KMS-11 (cell line): ENCODE measurements around the gene ATP13A5.

Experiments
- H2AFZ ChIP-seq: fragments of 200-600 bp; sonication (generic); 2 replicates; pipeline ENCODE4 v1.6.1; 2016; ENCODE audit warnings: antibody characterized with exemption, mixed run types, low read depth
- H3K27ac ChIP-seq: fragments of 200-600 bp; sonication (generic); 2 replicates; pipeline ENCODE4 v1.6.1; 2016; ENCODE audit warnings: mild to moderate bottlenecking, mixed run types
- H3K27me3 ChIP-seq: fragments of 200-600 bp; sonication (generic); 2 replicates; pipeline ENCODE4 v1.6.1; 2017; ENCODE audit warnings: mild to moderate bottlenecking, low read depth, mixed run types, moderate library complexity; ENCODE audit not compliant: insufficient read depth
- H3K36me3 ChIP-seq: fragments of 200-600 bp; sonication (generic); 2 replicates; pipeline ENCODE4 v1.6.1; 2017; ENCODE audit warnings: mild to moderate bottlenecking, mixed run types; ENCODE audit not compliant: insufficient read depth
- H3K4me1 ChIP-seq: fragments of 200-600 bp; sonication (generic); 2 replicates; pipeline ENCODE4 v1.6.1; 2016; ENCODE audit warnings: mild to moderate bottlenecking, low read depth, mixed run types; ENCODE audit not compliant: poor library complexity, severe bottlenecking
- H3K4me2 ChIP-seq: fragments of 200-600 bp; sonication (generic); 2 replicates; pipeline ENCODE4 v1.7.0; 2016; ENCODE audit warnings: mild to moderate bottlenecking, mixed run types
- H3K4me3 ChIP-seq: fragments of 200-600 bp; sonication (generic); IDR thresholded peaks from 2 replicates; pipeline ENCODE4 v1.6.1; 2017; ENCODE audit warnings: low read depth, low read length, mixed read lengths; ENCODE audit not compliant: insufficient read depth
- H3K79me2 ChIP-seq: fragments of 200-600 bp; sonication (generic); 2 replicates; pipeline ENCODE4 v1.6.1; 2016; ENCODE audit warnings: low read depth, mixed run types; ENCODE audit not compliant: insufficient read depth
- H3K9ac ChIP-seq: fragments of 200-600 bp; sonication (generic); 2 replicates; pipeline ENCODE4 v1.6.1; 2016; ENCODE audit warnings: mild to moderate bottlenecking, mixed run types
- H4K20me1 ChIP-seq: fragments of 200-600 bp; sonication (generic); 2 replicates; pipeline ENCODE4 v1.6.1; 2016; ENCODE audit warnings: mild to moderate bottlenecking, mixed run types; ENCODE audit not compliant: insufficient read depth
- TF ChIP-seq, protein P1 (sequence below): fragments of 200-600 bp; sonication (generic); conservative IDR thresholded peaks from 2 replicates; pipeline ENCODE4 v1.6.1; 2017; ENCODE audit warnings: low read depth, mild to moderate bottlenecking, antibody characterized with exemption, low read length, moderate library complexity, mixed read lengths

ATP13A5 gene

DNA sequence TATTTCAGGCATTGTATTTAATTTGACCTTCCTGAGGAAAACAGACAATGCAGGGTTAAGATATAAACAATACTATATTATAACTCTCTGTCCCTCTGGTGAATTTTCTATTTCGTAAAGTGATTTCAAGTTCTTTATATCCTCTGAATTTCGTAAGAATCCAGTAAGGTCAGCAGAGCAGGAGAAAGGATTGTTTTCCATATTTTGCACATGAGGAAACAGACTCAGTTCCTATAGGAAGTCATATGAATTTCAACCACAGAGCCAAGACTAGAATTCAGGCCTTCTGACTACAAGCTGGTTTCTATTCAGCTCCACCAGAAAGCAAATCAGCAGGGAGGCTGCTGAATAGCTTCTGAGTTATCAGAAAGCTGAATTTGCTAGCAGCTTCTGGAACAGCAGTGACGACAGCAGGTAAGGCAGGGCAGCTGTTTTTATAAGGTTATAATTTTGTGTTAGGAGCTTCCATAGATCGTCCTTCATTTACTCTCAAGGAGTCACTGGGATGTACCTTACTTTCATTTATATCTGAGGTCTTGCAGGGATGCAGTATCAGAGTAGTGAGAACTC, 148.6 kb downstream of the ATP13A5 start:
- Histone ChIP-seq H3K9ac (no peak overlapping the region), H3K79me2 (no peaks in the 10 kb centered on the region), H3K4me3 (no peak overlapping the region), H4K20me1 (no peaks in the 10 kb centered on the region), H3K4me1 (no peaks in the 10 kb centered on the region), H3K4me2 (no peak overlapping the region), H3K27me3 (no peaks in the 10 kb centered on the region), H3K27ac (no peak overlapping the region), H2AFZ (no peak overlapping the region), H3K36me3 (no peaks in the 10 kb centered on the region)
- TF ChIP-seq, protein P1, sequence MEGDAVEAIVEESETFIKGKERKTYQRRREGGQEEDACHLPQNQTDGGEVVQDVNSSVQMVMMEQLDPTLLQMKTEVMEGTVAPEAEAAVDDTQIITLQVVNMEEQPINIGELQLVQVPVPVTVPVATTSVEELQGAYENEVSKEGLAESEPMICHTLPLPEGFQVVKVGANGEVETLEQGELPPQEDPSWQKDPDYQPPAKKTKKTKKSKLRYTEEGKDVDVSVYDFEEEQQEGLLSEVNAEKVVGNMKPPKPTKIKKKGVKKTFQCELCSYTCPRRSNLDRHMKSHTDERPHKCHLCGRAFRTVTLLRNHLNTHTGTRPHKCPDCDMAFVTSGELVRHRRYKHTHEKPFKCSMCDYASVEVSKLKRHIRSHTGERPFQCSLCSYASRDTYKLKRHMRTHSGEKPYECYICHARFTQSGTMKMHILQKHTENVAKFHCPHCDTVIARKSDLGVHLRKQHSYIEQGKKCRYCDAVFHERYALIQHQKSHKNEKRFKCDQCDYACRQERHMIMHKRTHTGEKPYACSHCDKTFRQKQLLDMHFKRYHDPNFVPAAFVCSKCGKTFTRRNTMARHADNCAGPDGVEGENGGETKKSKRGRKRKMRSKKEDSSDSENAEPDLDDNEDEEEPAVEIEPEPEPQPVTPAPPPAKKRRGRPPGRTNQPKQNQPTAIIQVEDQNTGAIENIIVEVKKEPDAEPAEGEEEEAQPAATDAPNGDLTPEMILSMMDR, result no peak

- H3K27me3 ChIP-seq, result no peaks in the 10 kb centered on the region
- H2AFZ ChIP-seq, result no peak overlapping the region
Measured at GRCh38 chr3:193228206-193228605, 150.3 kb downstream of the ATP13A5 start.

DNA sequence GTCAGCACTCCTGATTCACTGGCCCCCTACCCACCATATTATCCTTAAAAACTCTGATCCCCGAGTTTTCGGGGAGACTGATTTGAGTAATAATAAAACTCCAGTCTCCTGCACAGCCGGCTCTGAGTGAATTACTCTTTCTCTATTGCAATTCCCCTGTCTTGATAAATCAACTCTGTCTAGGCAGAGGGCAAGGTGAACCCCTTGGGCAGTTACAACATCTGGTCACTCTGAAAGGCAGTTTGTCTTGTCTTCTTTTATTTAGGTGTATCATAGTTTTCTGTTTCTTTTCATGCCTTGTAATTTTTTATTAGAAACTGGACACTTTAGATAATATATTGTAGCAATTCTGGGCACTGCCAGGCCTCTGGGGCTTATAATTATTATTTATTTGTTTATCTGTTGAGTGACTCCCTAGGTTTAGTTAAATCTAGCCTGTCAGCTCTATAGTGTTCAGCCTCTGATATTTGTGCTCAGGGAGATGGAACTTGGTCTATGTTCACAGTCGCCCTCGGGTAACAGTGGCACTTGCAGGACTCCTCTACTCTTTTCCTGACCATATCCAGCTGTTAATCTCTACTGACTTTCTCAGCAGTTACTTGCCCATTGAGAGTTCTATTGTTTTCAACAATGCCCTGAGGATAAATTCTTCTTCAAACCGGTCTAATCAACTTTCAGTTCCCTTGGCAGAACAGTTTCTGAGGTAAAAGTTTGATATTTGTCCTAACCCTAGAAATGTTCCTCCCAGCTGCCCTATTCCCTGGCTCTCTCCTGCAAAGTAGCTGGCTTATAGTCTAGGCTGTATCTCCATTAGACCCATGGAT, 153.0 kb downstream of the ATP13A5 start:
- H3K27me3 ChIP-seq, result no peaks in the 10 kb centered on the region
- H3K27ac ChIP-seq, result no peak overlapping the region
- no peaks in the 10 kb centered on the region for H3K79me2 ChIP-seq
- no peaks in the 10 kb centered on the region for H3K4me1 ChIP-seq
- H3K9ac ChIP-seq, result no peak overlapping the region
- H3K4me3 ChIP-seq, result no peak overlapping the region
- H3K36me3 ChIP-seq, result no peaks in the 10 kb centered on the region
- no peak overlapping the region for H3K4me2 ChIP-seq
- TF ChIP-seq, protein P1, result no peak
- H4K20me1 ChIP-seq, result no peaks in the 10 kb centered on the region
- H2AFZ ChIP-seq, result no peak overlapping the region

More at GRCh38 chr3:193228206-193228605, 150.3 kb downstream of the ATP13A5 start:
- no peak overlapping the region for H3K4me3 ChIP-seq
- H3K9ac ChIP-seq, result no peak overlapping the region
- TF ChIP-seq, protein P1, result no peak
- no peaks in the 10 kb centered on the region for H4K20me1 ChIP-seq
- H3K36me3 ChIP-seq, result no peaks in the 10 kb centered on the region
- no peaks in the 10 kb centered on the region for H3K4me1 ChIP-seq
- no peak overlapping the region for H3K27ac ChIP-seq
- H3K79me2 ChIP-seq, result no peaks in the 10 kb centered on the region
- H3K4me2 ChIP-seq, result no peak overlapping the region
